Panc1 (cell line): ENCODE data around the gene KAT6B. TPM values are rescaled to one million over a fixed set of nuclear protein-coding genes. Genes with fewer than 3 reads are reported as not detected.

ENCODE experiments used
- ATAC-seq: fragments of 200-7000 bp; cut with Tn5 transposase; 2 replicates; pipeline ENCODE4 v1.9.1; 2020; ENCODE audit warnings: mild to moderate bottlenecking, moderate library complexity
- BruUV-seq: library from RNA; stranded (reverse); fragments of 400-500 nt; replicated peaks from 2 replicates; lab custom pipeline; 2021; lab: Mats Ljungman, UMichigan
- CTCF ChIA-PET: fragments of 300-600 bp; sonication (Branson Sonifier 250); formaldehyde crosslinking; loops from one replicate; lab custom pipeline; 2022; ENCODE audit warnings: antibody characterized with exemption; lab: Charles Lee
- POLR2A ChIA-PET: fragments of 300-600 bp; sonication (Branson Sonifier 250); formaldehyde crosslinking; loops from one replicate; lab custom pipeline; 2022; ENCODE audit warnings: antibody characterized with exemption; lab: Charles Lee
- DNase-seq: peaks from one replicate; pipeline ENCODE4 v3.0.0-alpha.2; 2010; ENCODE audit warnings: low read depth, low spot score
- H3K27ac ChIP-seq: 2 replicates; pipeline ENCODE4 v1.5.1; 2011; ENCODE audit warnings: mild to moderate bottlenecking, low read length, inconsistent platforms
- H3K27me3 ChIP-seq: fragments of 200-500 bp; sonication (Bioruptor generic); 2 replicates; pipeline ENCODE4 v1.6.0; 2014; ENCODE audit warnings: low read length, inconsistent platforms; ENCODE audit not compliant: control insufficient read depth, insufficient read depth
- H3K36me3 ChIP-seq: fragments of 200-500 bp; sonication (Bioruptor generic); 2 replicates; pipeline ENCODE4 v1.5.1; 2014; ENCODE audit warnings: inconsistent platforms, mild to moderate bottlenecking, low read length, moderate library complexity; ENCODE audit not compliant: control insufficient read depth, insufficient read depth
- H3K4me1 ChIP-seq: 2 replicates; pipeline ENCODE4 v1.5.1; 2011; ENCODE audit warnings: inconsistent platforms, mild to moderate bottlenecking, low read length, moderate library complexity; ENCODE audit not compliant: control insufficient read depth, insufficient read depth
- H3K4me3 ChIP-seq, 2 experiments: 2 replicates each; pipeline ENCODE4 v1.5.1; 2011 to 2012; ENCODE audit warnings: low read depth in 2 of 2, low read length in 2 of 2, mild to moderate bottlenecking in 2 of 2, inconsistent platforms in 1 of 2, moderate library complexity in 1 of 2
- H3K9me3 ChIP-seq: fragments of 200-500 bp; sonication (Bioruptor generic); 2 replicates; pipeline ENCODE4 v1.5.1; 2014; ENCODE audit warnings: low read depth, mild to moderate bottlenecking, inconsistent platforms, low read length, moderate library complexity; ENCODE audit not compliant: control insufficient read depth, insufficient read depth
- CTCF ChIP-seq: fragments of 450-650 bp; IDR thresholded peaks from 2 replicates; pipeline ENCODE4 v1.5.1; 2017; ENCODE audit warnings: mild to moderate bottlenecking
- POLR2AphosphoS5 ChIP-seq: IDR thresholded peaks from 2 replicates; pipeline ENCODE4 v1.6.1; 2012; ENCODE audit warnings: mild to moderate bottlenecking, low read depth, low read length, moderate library complexity
- SIN3A ChIP-seq: IDR thresholded peaks from 2 replicates; pipeline ENCODE4 v1.6.1; 2012; ENCODE audit warnings: low read depth, mild to moderate bottlenecking, low read length, moderate library complexity, borderline replicate concordance; ENCODE audit not compliant: insufficient read depth
- TCF7L2 ChIP-seq: IDR thresholded peaks from 2 replicates; pipeline ENCODE4 v1.6.1; 2011; ENCODE audit warnings: mild to moderate bottlenecking, low read depth, low read length, inconsistent platforms
- in situ Hi-C: cut with HindIII; loops from 2 replicates; pipeline ENCODE4 v1.10.0; 2016; ENCODE audit warnings: low sequenced_read_pairs, low pct_unique_long_range_greater_than_20kb
- intact Hi-C: fragments of 100-400 bp; cut with micrococcal nuclease; formaldehyde crosslinking; loops from one replicate; pipeline ENCODE4 v1.10.0; 2022; ENCODE audit not compliant: unreplicated experiment
- total RNA-seq: library from RNA; stranded (reverse); gene quantifications from one replicate; pipeline ENCODE4 v1.2.1, GENCODE V29; 2021; ENCODE audit not compliant: unreplicated experiment
- TF ChIP-seq, protein P1 (sequence below), 2 experiments: IDR thresholded peaks; 2 replicates each; pipeline ENCODE4 v1.6.1; 2011 to 2012; ENCODE audit warnings: low read depth in 2 of 2, control low read depth in 1 of 2, low read length in 1 of 2, mild to moderate bottlenecking in 1 of 2, moderate library complexity in 1 of 2; ENCODE audit not compliant: insufficient read depth in 1 of 2

Gene KAT6B
- total RNA-seq, 1 experiment from 2014 or later = 31.1 TPM

- Histone ChIP-seq H3K4me3 (no peak overlapping the region), H3K9me3 (no peaks in the 10 kb centered on the region), H3K36me3 (no peaks in the 10 kb centered on the region; the same call in 1 of the 2 replicates), H3K4me1 (peaks cover 10% of the 10 kb centered on the region), H3K27me3 (no peaks in the 10 kb centered on the region), H3K27ac (no peak overlapping the region)
- BruUV-seq = no TSS peak
- no peak for ATAC-seq
- in situ Hi-C loops (no loop called here), intact Hi-C loops (no loop called here)
- CTCF ChIA-PET = interaction anchor here (1.2 kb wide), 1 partner anchor 280 kb away, joined by 3 read pairs; no protein-coding TSS in a partner anchor
- no peak for DNase-seq
- no peak for TF ChIP-seq POLR2AphosphoS5
- peak; percentile 57; the same call in 1 of the 2 replicates for TF ChIP-seq CTCF
- TF ChIP-seq TCF7L2 = no peak
- TF ChIP-seq, protein P1, sequence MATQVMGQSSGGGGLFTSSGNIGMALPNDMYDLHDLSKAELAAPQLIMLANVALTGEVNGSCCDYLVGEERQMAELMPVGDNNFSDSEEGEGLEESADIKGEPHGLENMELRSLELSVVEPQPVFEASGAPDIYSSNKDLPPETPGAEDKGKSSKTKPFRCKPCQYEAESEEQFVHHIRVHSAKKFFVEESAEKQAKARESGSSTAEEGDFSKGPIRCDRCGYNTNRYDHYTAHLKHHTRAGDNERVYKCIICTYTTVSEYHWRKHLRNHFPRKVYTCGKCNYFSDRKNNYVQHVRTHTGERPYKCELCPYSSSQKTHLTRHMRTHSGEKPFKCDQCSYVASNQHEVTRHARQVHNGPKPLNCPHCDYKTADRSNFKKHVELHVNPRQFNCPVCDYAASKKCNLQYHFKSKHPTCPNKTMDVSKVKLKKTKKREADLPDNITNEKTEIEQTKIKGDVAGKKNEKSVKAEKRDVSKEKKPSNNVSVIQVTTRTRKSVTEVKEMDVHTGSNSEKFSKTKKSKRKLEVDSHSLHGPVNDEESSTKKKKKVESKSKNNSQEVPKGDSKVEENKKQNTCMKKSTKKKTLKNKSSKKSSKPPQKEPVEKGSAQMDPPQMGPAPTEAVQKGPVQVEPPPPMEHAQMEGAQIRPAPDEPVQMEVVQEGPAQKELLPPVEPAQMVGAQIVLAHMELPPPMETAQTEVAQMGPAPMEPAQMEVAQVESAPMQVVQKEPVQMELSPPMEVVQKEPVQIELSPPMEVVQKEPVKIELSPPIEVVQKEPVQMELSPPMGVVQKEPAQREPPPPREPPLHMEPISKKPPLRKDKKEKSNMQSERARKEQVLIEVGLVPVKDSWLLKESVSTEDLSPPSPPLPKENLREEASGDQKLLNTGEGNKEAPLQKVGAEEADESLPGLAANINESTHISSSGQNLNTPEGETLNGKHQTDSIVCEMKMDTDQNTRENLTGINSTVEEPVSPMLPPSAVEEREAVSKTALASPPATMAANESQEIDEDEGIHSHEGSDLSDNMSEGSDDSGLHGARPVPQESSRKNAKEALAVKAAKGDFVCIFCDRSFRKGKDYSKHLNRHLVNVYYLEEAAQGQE (IDR thresholded peaks at IDR 0.05; ENCODE audit: insufficient read depth in 1 of 2, low read depth in 2 of 2, low read length in 1 of 2) = no peak
- no peak for TF ChIP-seq SIN3A
- POLR2A ChIA-PET = no interaction called here
These were observed 193.0 kb downstream of the KAT6B start for GRCh38 chr10:75019370-75019769.

GRCh38 chr10:75020168-75020567 is 193.8 kb downstream of the KAT6B start:
- no peaks in the 10 kb centered on the region for H3K9me3 ChIP-seq
- H3K27me3 ChIP-seq = no peaks in the 10 kb centered on the region
- H3K36me3 ChIP-seq = no peaks in the 10 kb centered on the region; the same call in 1 of the 2 replicates
- in situ Hi-C loops (no loop called here), intact Hi-C loops (no loop called here)
- peaks cover 10% of the 10 kb centered on the region for H3K4me1 ChIP-seq
- no peak for ATAC-seq
- ChIA-PET POLR2A (no interaction called here), CTCF (interaction anchor here (1.2 kb wide), 1 partner anchor 281 kb away, joined by 3 read pairs; no protein-coding TSS in a partner anchor)
- TF ChIP-seq SIN3A = no peak
- no peak for TF ChIP-seq CTCF
- TF ChIP-seq POLR2AphosphoS5 = no peak
- TF ChIP-seq TCF7L2 = no peak
- TF ChIP-seq, protein P1 (IDR thresholded peaks at IDR 0.05; ENCODE audit: insufficient read depth in 1 of 2, low read depth in 2 of 2, low read length in 1 of 2) = no peak
- DNase-seq = no peak
- H3K27ac ChIP-seq = no peak overlapping the region
- no peak overlapping the region for H3K4me3 ChIP-seq
- no TSS peak for BruUV-seq
